HepG2 (cell line): ENCODE measurements around the gene SIAH3. TPM values are rescaled to one million over a fixed set of nuclear protein-coding genes. Genes with fewer than 3 reads are reported as not detected.

Experiments
- ATAC-seq: fragments of 200-7000 bp; cut with Tn5 transposase; 3 replicates; pipeline ENCODE4 v1.9.1; 2020; ENCODE audit warnings: mild to moderate bottlenecking, moderate library complexity
- BruUV-seq: library from RNA; stranded (reverse); fragments of 400-500 nt; replicated peaks from 2 replicates; lab custom pipeline; 2021; lab: Mats Ljungman, UMichigan
- CTCF ChIA-PET: fragments of 300-600 bp; formaldehyde crosslinking; extraction: SDS; loops from one replicate; lab custom pipeline; 2021; ENCODE audit warnings: low total read pairs, inconsistent platforms, low intra/inter-chr PET ratio; lab: Yijun Ruan, JAX
- POLR2A ChIA-PET: fragments of 350-600 bp; sonication (Branson Sonifier 250); formaldehyde crosslinking; loops from one replicate; lab custom pipeline; 2020; ENCODE audit warnings: antibody characterized with exemption, inconsistent platforms; lab: Yijun Ruan, JAX
- DNase-seq: peaks from one replicate; pipeline ENCODE4 v3.0.0-alpha.2; 2015; ENCODE audit warnings: low spot score
- FAIRE-seq: peaks from 3 replicates; lab custom pipeline; 2011; peaks lifted over from hg19 to GRCh38; lab: Jason Lieb, UNC
- H2AFZ ChIP-seq: one replicate; pipeline ENCODE4 v1.6.1; 2011; ENCODE audit warnings: low read length, inconsistent platforms
- H3K27ac ChIP-seq: fragments of 300-600 bp; 3 replicates; pipeline ENCODE4 v1.8.0; 2011; ENCODE audit warnings: mixed run types, mild to moderate bottlenecking, mixed read lengths, low read length, inconsistent platforms; ENCODE audit not compliant: insufficient read depth; ENCODE audit errors: extremely low read length
- H3K27me3 ChIP-seq, 2 experiments: fragments of 200-600 bp in 1 of 2; 2 replicates in 1 of 2; 3 replicates in 1 of 2; pipeline versions ENCODE4 v1.6.0 to v1.8.0; 2011; ENCODE audit warnings: low read length in 2 of 2, mild to moderate bottlenecking in 2 of 2, moderate library complexity in 2 of 2, inconsistent platforms in 1 of 2; ENCODE audit not compliant: insufficient read depth in 2 of 2, control insufficient read depth in 1 of 2
- H3K36me3 ChIP-seq, 2 experiments: fragments of 200-600 bp in 1 of 2; replicated peaks in 1 of 2; 2 replicates in 1 of 2; 3 replicates in 1 of 2; pipeline versions ENCODE4 v1.5.1 to v1.8.0; 2011; ENCODE audit warnings: low read length in 2 of 2, inconsistent platforms in 1 of 2; ENCODE audit not compliant: insufficient read depth in 2 of 2, control insufficient read depth in 1 of 2
- H3K4me1 ChIP-seq: 2 replicates; pipeline ENCODE4 v1.5.1; 2012; ENCODE audit warnings: low read length, inconsistent platforms; ENCODE audit not compliant: insufficient read depth
- H3K4me2 ChIP-seq: 2 replicates; pipeline ENCODE4 v1.6.0; 2011; ENCODE audit warnings: low read depth, low read length, inconsistent platforms
- H3K4me3 ChIP-seq, 3 experiments: fragments of 200-600 bp in 1 of 3; sonication (generic), shearing (Covaris generic) in 1 of 3; replicated peaks in 1 of 3; 2 replicates each; pipeline ENCODE4 v1.5.1; 2011 to 2016; ENCODE audit warnings: low read length in 3 of 3, inconsistent platforms in 2 of 3, low read depth in 2 of 3, mild to moderate bottlenecking in 2 of 3, control low read depth in 1 of 3, mixed read lengths in 1 of 3; ENCODE audit not compliant: insufficient read depth in 1 of 3
- H3K79me2 ChIP-seq: one replicate; pipeline ENCODE4 v1.6.1; 2011; ENCODE audit warnings: low read length, inconsistent platforms; ENCODE audit not compliant: insufficient read depth
- H3K9ac ChIP-seq: 2 replicates; pipeline ENCODE4 v1.6.0; 2011; ENCODE audit warnings: mild to moderate bottlenecking, low read depth, low read length, inconsistent platforms; ENCODE audit not compliant: insufficient read depth
- H3K9me3 ChIP-seq: 2 replicates; pipeline ENCODE4 v1.5.1; 2012; ENCODE audit warnings: mild to moderate bottlenecking, low read length
- H4K20me1 ChIP-seq: 2 replicates; pipeline ENCODE4 v1.6.0; 2011; ENCODE audit warnings: inconsistent platforms, mild to moderate bottlenecking, low read length, moderate library complexity; ENCODE audit not compliant: insufficient read depth
- ARNT ChIP-seq: fragments of 450-650 bp; IDR thresholded peaks from 2 replicates; pipeline ENCODE4 v1.6.1; 2017
- CREM ChIP-seq, 2 experiments: sonication (generic) in 1 of 2; formaldehyde crosslinking in 1 of 2; IDR thresholded peaks; 2 replicates each; pipeline versions ENCODE4 v1.4.0 to v1.6.1; 2016 to 2020; ENCODE audit warnings: antibody characterized with exemption in 1 of 2, mild to moderate bottlenecking in 1 of 2, missing genetic modification reagents in 1 of 2
- FOXM1 ChIP-seq: sonication (generic); formaldehyde crosslinking; IDR thresholded peaks from 2 replicates; pipeline ENCODE4 v1.5.0; 2020; ENCODE audit warnings: missing genetic modification reagents
- FOXO1 ChIP-seq: sonication (generic); formaldehyde crosslinking; IDR thresholded peaks from 2 replicates; pipeline ENCODE4 v1.4.0; 2020; ENCODE audit warnings: missing genetic modification reagents
- HES4 ChIP-seq: sonication (generic); formaldehyde crosslinking; IDR thresholded peaks from 2 replicates; pipeline ENCODE4 v1.9.0; 2021; ENCODE audit warnings: mild to moderate bottlenecking, missing genetic modification reagents, borderline replicate concordance
- IKZF4 ChIP-seq: sonication (generic); formaldehyde crosslinking; IDR thresholded peaks from 2 replicates; pipeline ENCODE4 v1.5.1; 2020; ENCODE audit warnings: borderline replicate concordance, mild to moderate bottlenecking, low read depth, missing genetic modification reagents; ENCODE audit errors: not compliant biosample characterization
- MATR3 ChIP-seq: sonication (generic); formaldehyde crosslinking; IDR thresholded peaks from 2 replicates; pipeline ENCODE4 v1.4.0; 2020; ENCODE audit warnings: missing genetic modification reagents
- NCOA5 ChIP-seq: sonication (generic); formaldehyde crosslinking; IDR thresholded peaks from 2 replicates; pipeline ENCODE4 v1.4.0; 2020; ENCODE audit warnings: missing genetic modification reagents
- NFE2L2 ChIP-seq: fragments of 150-350 bp; IDR thresholded peaks from 2 replicates; pipeline ENCODE4 v1.6.1; 2014; ENCODE audit warnings: low read length
- POLR2AphosphoS5 ChIP-seq: IDR thresholded peaks from 2 replicates; pipeline ENCODE4 v1.6.1; 2012; ENCODE audit warnings: low read depth, low read length
- ZNF30 ChIP-seq: sonication (generic); formaldehyde crosslinking; IDR thresholded peaks from 2 replicates; pipeline ENCODE4 v1.5.0; 2020; ENCODE audit warnings: mild to moderate bottlenecking, missing genetic modification reagents
- ZNF354B ChIP-seq: sonication (generic); formaldehyde crosslinking; IDR thresholded peaks from 2 replicates; pipeline ENCODE4 v1.8.0; 2022; ENCODE audit warnings: mild to moderate bottlenecking, missing genetic modification reagents
- ZNF362 ChIP-seq: sonication (generic); formaldehyde crosslinking; IDR thresholded peaks from 2 replicates; pipeline ENCODE4 v1.4.0; 2020; ENCODE audit warnings: missing genetic modification reagents, mild to moderate bottlenecking, borderline replicate concordance
- WGBS: methylation state at CpG from one replicate; pipeline ENCODE4 v1.1.6; 2017; ENCODE audit warnings: low lambda C conversion rate; 5-methylcytosine and 5-hydroxymethylcytosine counted together
- in situ Hi-C: cut with HindIII; loops from 2 replicates; pipeline ENCODE4 v1.10.0; 2017; ENCODE audit warnings: low pct_unique_long_range_greater_than_20kb; ENCODE audit not compliant: extremely low pct_ligation_motif_present
- intact Hi-C: fragments of 100-400 bp; cut with micrococcal nuclease; formaldehyde crosslinking; loops from one replicate; pipeline ENCODE4 v1.10.0; 2022; ENCODE audit not compliant: unreplicated experiment
- polyA plus RNA-seq, 8 experiments: library from polyadenylated mRNA; depleted of rRNA in 3 of 8; stranded (reverse) in 7 of 8; unstranded in 1 of 8; fragments of >200 nt; fragmentation: Illumina TruSeq in 4 of 8; extraction: Trizol in 4 of 8; gene quantifications; 2 replicates each; pipeline versions ENCODE4 v1.2.1 to v1.2.3, GENCODE V29; 2011 to 2016; ENCODE audit warnings: low read depth in 4 of 8, missing spikeins in 1 of 8, mixed read lengths in 1 of 8; ENCODE audit not compliant: insufficient read depth in 1 of 8
- total RNA-seq, 5 experiments: library from RNA; depleted of rRNA; stranded (reverse); fragments of >200 nt; fragmentation: Illumina TruSeq; extraction: Trizol; gene quantifications; 2 replicates each; pipeline ENCODE4 v1.2.3, GENCODE V29; 2016; ENCODE audit warnings: low read depth in 1 of 5
- TF ChIP-seq, protein P1 (sequence below): sonication (generic); formaldehyde crosslinking; conservative IDR thresholded peaks from 2 replicates; pipeline ENCODE4 v1.4.0; 2020; ENCODE audit warnings: mild to moderate bottlenecking, missing genetic modification reagents, moderate library complexity

SIAH3 gene
- total and polyA plus RNA-seq, 2 of the 13 experiments (the other 11 are each of a cell fraction or from before 2014, with no cell fraction given): not detected

- no peaks in the 10 kb centered on the region for H4K20me1 ChIP-seq
- WGBS: 8% methylated on average over 1 of the region's 1 CpG
- TF ChIP-seq FOXM1: no peak
- TF ChIP-seq NFE2L2: no peak
- no peak for TF ChIP-seq CREM (IDR thresholded peaks at IDR 0.05)
- TF ChIP-seq CREM (CRISPR knock-in tag; IDR thresholded peaks at IDR 0.05): no peak
- no peak for TF ChIP-seq FOXO1 (CRISPR knock-in tag)
- TF ChIP-seq IKZF4 (CRISPR knock-in tag): no peak
- TF ChIP-seq NCOA5 (CRISPR knock-in tag): no peak
- TF ChIP-seq MATR3 (CRISPR knock-in tag): no peak
- TF ChIP-seq ZNF354B (CRISPR knock-in tag): no peak
- TF ChIP-seq ZNF30 (CRISPR knock-in tag): no peak
- TF ChIP-seq ZNF362 (CRISPR knock-in tag): no peak
- TF ChIP-seq ARNT: no peak
- no peak for TF ChIP-seq POLR2AphosphoS5
- TF ChIP-seq HES4 (CRISPR knock-in tag): no peak
- TF ChIP-seq, protein P1, sequence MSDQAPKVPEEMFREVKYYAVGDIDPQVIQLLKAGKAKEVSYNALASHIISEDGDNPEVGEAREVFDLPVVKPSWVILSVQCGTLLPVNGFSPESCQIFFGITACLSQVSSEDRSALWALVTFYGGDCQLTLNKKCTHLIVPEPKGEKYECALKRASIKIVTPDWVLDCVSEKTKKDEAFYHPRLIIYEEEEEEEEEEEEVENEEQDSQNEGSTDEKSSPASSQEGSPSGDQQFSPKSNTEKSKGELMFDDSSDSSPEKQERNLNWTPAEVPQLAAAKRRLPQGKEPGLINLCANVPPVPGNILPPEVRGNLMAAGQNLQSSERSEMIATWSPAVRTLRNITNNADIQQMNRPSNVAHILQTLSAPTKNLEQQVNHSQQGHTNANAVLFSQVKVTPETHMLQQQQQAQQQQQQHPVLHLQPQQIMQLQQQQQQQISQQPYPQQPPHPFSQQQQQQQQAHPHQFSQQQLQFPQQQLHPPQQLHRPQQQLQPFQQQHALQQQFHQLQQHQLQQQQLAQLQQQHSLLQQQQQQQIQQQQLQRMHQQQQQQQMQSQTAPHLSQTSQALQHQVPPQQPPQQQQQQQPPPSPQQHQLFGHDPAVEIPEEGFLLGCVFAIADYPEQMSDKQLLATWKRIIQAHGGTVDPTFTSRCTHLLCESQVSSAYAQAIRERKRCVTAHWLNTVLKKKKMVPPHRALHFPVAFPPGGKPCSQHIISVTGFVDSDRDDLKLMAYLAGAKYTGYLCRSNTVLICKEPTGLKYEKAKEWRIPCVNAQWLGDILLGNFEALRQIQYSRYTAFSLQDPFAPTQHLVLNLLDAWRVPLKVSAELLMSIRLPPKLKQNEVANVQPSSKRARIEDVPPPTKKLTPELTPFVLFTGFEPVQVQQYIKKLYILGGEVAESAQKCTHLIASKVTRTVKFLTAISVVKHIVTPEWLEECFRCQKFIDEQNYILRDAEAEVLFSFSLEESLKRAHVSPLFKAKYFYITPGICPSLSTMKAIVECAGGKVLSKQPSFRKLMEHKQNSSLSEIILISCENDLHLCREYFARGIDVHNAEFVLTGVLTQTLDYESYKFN (CRISPR knock-in tag): no peak
- H3K36me3 ChIP-seq: no peaks in the 10 kb centered on the region
- CTCF ChIA-PET: no interaction called here
- H3K4me3 ChIP-seq: no peak overlapping the region
- H3K9ac ChIP-seq: no peak overlapping the region
- H3K27ac ChIP-seq: no peak overlapping the region
- no peaks in the 10 kb centered on the region for H3K27me3 ChIP-seq
- no peaks in the 10 kb centered on the region for H3K9me3 ChIP-seq
- ATAC-seq (no peak), DNase-seq (no peak), FAIRE-seq (no peak)
- intact Hi-C loops: no loop called here
- POLR2A ChIA-PET: no interaction called here
- H3K4me1 ChIP-seq: peaks cover 6% of the 10 kb centered on the region
- in situ Hi-C loops: no loop called here
- H3K79me2 ChIP-seq: no peaks in the 10 kb centered on the region
- H2AFZ ChIP-seq: no peak overlapping the region
- no peak overlapping the region for H3K4me2 ChIP-seq
- BruUV-seq: no TSS peak
Measured at GRCh38 chr13:45752510-45752909, 99.0 kb downstream of the SIAH3 start.
